ENCODE data around the gene FARS2.
"Not testable (repeated sequence)": the region's sequence is repeated elsewhere in the genome, so short reads cannot be mapped to it uniquely, and the experiment has no call there.

FARS2 gene

DNA sequence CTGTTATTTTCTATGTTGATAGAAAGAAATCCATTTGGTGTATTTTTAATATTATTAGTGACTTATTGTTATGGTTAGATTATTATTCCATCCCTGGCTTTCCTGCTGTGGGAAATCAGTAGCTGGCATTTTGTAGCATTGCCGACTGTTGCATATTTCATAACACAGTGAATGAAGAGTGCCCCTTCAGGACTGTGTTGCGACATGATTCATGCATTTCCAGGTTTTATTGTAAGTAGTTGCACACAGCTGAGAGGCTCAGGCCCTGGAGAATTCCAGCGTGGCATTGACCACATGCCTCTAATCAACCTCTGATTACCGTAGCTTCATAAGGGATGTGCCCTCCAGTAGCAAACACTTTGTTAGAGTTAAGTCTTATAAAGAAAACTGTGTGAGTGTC lies 263.9 kb downstream of the FARS2 start:
- DNase-seq (ENCODE audit: low read depth in 2 of 3, low spot score in 2 of 3): no peak

DNA sequence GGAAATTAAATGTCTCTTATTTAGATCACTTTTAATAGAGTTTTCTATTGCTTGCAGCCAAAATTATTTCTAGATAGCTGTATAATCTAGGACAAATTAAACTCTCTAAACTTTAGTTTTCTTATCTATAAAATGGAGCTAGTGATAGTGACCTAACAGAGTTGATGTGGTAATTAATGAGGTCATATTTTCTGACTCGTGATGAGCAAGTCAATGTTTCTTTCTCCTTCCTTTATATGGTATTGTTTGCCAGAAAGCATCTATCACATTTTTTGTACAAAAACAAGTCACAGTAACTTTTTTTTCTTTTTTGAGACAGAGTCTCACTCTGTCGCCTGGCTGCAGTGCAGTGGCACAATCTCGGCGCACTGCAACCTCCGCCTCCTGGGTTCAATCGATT lies 267.7 kb downstream of the FARS2 start:
- DNase-seq (ENCODE audit: low read depth in 2 of 3, low spot score in 2 of 3): no peak

DNA sequence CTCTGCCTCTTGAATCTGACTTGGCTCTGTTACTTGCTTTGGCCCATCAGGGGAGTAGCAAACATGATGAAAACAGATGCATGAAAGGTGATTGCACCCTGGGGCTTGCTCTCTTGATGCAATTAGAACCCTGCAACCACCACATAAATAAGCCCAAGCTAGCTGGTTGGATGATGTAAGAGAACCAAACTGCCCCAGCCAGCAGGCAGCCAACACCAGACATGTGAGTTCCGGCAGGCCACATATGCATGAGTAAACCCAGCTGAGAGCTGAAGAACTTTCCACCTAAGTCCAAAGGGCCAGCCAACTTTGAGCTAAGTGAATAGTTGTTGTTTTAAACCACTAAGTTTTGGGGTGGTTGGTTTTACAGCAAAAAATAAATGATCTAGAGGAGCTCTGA lies 268.4 kb downstream of the FARS2 start:
- DNase-seq (ENCODE audit: low read depth in 2 of 3, low spot score in 2 of 3): no peak

DNA sequence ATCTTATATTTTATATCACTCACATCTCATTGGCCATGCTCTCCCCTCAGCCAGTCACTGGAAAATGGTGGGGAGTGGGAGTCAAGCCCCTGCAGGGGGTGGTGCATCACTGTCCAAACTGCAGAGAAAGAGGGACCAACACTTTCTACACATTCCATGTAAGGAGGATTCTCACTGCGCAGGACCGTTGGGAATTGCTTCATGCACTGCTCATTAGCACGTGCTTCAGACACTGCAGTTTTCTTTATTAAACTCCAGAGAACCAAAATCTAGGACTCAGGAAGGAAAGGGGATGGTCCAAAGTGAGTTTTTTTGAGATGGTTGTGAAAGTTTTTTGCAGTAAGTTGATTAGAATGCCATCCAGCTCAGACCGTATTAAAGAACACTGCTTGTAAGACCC lies 269.8 kb downstream of the FARS2 start:
- DNase-seq (ENCODE audit: low read depth in 2 of 3, low spot score in 2 of 3): no peak

DNA sequence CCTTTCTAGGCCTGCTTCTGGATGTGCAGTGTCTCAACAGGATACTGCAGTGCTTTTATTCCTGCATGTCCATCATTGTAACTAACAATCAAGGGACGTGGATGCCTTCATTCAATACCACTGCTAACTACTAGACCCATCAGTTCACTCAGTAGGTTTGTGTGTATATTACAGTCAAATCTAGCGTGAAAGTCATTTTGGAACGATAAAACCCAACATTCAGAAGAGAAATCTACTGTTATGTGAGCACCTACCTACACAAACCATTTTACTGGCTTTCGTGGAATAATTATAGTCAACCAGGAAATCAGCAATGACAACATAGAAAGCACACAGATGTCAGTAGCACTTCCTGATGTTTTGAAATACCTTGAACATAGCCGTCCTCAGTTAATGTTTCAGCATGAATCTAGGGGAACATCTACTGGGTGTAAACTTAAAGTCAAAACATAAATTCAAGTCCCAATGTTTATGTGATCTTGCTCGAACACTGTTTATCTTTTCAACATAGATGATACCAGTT lies 270.6 kb downstream of the FARS2 start:
- no peak for DNase-seq (ENCODE audit: low read depth in 2 of 3, low spot score in 2 of 3)

DNA sequence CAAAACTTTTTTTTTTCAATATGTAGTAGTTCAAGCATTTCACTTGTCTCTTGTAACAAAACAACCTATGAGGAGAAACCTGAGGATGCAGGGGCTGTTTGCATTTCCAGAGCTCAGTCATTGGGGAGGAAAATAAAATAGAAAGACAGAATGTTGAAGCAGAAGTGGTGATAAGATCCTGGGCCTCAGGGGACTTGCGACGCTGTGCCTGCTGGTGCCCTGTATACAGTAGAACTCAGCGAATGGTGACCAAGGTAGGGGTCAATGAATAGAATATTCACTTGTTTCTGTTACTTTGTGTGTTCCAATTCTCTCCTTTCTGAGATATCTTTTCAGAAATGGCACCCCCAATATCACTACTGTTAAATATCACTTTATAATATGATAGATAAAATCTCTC lies 271.6 kb downstream of the FARS2 start:
- DNase-seq (ENCODE audit: low read depth in 2 of 3, low spot score in 2 of 3): no peak

DNA sequence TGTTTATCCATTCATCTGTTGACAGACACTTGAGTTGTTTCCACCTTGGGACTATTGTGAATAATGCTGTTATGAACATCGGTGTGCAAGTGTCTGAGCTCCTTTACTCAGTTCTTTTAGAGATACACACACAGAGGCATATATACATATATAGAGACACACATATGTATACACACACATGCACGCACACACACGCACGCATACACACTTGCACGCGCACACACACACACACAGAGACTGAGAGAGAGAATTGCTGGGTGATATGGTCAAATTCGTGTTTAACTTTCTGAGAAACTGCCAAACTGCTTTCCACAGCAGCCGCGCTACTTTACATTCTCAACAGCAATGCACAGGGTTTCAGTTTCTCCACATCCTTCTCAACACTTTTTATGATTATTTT lies 273.3 kb downstream of the FARS2 start:
- DNase-seq (ENCODE audit: low read depth in 2 of 3, low spot score in 2 of 3): no peak

DNA sequence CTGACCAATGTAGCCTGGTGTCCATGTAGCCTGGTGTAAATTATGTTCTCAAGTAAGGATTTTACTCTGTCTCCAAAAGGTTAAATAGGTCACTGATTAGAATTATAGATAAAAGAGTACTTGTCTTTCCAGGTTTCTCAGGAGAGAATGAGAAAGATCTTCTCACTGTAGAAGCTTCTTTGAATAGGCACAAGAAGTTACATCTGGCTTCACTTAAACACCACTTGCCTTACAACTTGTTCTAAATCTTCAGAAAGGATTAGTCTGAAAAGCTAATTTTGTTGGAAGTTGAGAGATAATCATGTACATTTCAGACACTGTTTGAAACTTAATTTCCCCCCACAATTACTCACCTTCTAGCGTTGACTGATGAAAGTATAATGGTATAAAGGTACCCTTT lies 275.3 kb downstream of the FARS2 start:
- no peak for DNase-seq (ENCODE audit: low read depth in 2 of 3, low spot score in 2 of 3)

DNA sequence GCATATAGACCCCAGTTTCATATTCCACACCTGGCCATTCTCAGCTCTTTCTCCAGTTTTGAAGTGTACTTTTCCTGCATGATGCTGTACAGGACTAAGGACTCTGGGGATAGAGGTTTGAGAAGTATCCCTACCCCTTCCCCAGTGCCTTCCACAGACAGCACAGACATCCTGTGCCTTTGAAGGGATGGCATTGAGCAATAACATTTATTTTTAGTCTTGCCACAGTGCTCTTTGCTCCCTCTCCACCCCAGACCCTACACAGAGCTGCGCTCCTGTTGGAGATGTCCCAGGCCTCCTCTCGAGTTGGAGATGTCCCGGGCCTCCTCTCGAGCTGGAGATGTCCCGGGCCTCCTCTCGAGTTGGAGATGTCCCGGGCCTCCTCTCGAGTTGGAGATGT lies 275.8 kb downstream of the FARS2 start:
- DNase-seq (ENCODE audit: low read depth in 2 of 3, low spot score in 2 of 3): no peak

DNA sequence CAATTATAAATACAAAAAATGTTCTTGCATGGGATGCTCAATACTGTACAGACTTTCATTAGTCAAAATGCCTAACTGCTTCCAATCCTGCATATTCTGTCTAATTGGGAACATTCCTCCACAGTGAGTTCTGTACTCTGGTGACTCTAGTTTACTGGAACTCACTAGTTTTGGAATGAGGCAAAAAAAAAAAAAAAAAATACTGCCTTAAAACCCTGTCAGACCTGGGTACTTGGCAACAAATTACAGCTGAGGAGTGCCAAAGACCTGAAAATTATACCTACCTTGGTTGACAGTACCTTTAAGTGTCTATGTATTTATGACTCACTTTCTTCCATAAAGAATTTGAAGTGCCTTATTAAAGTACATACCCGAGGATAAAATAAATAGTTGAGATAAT lies 276.7 kb downstream of the FARS2 start:
- DNase-seq (ENCODE audit: low read depth in 2 of 3, low spot score in 2 of 3): no peak

DNA sequence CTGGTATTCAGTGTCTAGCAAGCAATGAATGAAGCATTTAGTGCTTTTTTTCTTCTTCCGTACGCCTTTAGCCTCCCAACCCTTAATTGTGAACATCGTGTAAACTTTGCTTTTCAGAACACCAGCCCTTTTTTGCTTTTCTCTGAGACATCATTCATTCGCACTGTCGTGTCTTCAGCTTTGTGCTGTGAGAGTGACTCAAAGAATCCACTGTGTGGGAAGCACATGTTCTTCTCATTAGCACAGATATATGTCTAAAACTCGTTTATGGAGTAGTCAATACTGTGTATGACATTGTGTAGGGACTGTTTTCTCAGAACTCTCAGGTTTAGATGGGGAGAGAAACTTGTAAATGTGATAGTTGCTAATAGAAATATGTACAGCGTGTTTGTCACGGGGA lies 279.1 kb downstream of the FARS2 start:
- DNase-seq (ENCODE audit: low read depth in 2 of 3, low spot score in 2 of 3): no peak

DNA sequence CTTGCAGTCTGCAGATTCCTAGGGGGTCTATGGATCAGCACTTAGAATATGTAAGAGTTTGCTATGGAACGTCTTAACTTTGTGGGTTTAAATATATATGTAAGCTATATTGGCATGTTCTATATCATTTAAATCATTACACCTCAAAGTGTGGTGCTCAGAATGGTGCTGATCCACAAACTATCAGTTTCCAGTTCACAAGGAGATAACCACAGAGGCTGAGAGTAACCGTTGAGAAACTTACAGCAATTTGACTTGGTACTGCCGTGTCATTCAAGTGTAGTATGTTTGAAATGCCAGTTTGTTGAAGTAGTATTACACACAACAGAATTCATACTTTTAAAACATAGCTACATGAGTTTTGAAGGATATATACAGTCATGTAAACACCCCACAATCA lies 279.7 kb downstream of the FARS2 start:
- DNase-seq (ENCODE audit: low read depth in 2 of 3, low spot score in 2 of 3): no peak

DNA sequence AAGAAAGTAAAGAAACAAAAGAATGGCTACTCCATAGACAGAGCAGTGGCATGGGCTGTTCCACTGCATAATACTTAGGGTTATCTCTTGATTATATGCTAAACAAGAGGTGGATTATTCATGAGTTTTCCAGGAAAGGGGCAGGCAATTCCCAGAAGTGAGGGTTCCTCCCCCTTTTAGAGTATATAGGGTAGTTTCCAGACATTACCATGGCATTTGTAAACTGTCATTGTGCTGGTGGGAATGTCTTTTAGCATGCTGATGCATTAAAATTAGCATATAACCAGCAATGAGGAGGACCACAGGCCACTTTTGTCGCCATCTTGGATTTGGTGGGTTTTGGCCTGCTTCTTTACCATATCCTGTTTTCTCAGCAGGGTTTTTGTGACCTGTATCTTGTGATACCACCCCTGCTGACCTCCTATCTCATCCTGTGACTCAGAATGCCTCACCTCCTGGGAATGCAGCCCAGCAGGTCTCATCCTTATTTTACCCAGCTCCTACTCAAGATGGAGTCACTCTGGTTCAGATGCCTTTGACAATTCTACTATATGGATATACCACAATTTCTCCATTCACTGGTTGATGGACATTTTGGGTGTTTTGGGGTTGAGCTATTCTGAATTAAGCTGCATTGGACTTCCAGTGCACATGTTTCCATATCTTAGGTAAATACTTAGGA lies 280.6 kb downstream of the FARS2 start:
- DNase-seq (ENCODE audit: low read depth in 2 of 3, low spot score in 2 of 3): no peak

DNA sequence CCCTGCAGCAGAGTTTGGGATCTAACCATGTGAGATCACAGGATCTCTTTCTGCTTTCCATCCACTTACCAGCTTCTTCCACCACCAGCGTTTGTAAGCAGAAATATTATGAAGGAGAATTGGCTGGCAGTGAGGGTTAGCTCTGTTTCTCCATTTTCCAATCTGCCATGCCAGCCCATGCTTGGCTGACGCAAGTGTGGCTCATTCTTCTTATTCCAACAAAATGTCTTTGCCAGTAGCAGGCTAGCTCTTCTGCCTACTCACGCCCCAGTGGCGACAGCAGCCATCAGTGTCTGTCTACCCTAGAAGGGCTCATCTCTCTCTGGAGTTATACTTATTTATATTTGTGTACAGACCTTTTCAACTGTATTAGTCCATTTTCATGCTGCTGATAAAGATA lies 286.2 kb downstream of the FARS2 start:
- no peak for DNase-seq (ENCODE audit: low read depth in 2 of 3, low spot score in 2 of 3)

DNA sequence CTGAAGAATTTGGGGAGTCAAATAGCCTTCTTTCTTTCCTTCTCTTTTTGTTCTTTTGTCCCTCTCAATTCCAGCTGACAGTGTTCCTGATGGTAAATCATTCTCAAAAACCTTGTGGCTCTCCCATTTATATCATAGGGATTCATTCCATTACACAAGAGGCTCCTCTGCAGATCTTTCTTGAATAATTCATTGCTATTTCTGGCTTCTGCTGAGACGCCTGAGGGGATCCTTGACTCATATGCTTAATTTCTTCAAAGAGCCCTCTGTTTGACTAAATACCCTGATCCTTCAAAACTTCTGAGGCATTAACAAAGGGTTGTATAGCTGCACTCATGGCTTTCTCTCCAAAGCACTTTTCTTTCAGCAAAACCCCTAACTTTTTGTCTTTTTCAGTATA lies 289.3 kb downstream of the FARS2 start:
- DNase-seq (ENCODE audit: low read depth in 2 of 3, low spot score in 2 of 3): no peak

DNA sequence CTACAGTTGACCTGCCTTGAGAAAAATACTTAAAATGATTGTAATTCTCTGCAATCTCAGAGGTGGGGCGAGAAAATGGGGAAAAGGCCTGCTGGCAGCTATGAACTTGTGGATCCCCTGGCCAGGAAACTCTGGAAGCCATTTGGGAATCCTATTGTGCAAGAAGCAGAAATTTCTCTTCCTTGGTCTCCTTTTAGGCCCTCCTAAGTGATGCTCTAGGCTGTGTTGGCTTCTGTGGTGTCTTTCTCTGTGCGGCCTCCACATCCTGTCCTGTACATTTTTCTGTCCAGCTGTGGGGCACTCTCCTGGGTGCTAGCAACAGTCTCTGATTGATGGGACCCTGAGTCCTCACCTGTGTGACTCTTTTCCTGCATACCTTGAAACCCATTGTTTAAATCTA lies 290.9 kb downstream of the FARS2 start:
- no peak for DNase-seq (ENCODE audit: low read depth in 2 of 3, low spot score in 2 of 3)

DNA sequence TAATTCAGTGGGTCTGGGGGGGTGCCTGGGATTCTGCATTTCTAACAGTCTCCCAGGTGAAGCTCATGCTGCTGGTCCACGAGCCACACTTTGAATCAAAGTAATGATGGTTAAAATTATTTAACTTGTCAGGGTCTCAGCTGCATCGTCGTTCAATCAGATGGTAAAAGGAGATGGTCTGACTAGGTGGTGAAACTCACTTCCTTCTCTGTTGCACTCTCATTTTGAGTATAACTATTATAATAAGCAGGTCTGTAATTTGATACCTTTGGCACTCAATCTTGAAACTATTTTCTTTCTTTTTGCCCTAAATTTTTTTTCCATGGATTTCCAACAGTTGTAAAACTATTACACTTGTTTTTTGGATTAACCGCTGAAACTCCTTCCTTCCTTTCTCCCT lies 292.5 kb downstream of the FARS2 start:
- DNase-seq (ENCODE audit: low read depth in 2 of 3, low spot score in 2 of 3): no peak

DNA sequence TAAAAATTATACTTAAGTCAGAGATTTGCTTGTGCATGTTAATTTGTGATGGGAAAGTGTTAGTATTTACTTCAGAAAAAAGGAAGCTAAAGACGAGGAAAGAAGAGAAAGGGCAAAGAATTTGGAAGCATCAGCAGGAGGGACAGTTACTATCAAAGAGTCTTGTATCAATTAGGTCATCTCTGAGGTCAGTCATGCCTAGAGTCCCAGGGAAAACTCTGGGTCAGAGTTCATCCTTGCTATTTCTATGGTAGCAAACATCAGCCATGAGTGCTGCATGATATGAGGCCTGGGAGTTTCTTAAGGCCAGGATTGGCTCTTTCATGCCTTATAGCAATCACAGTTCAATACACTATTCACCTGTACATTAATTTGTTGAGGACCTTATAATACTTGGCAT lies 292.9 kb downstream of the FARS2 start:
- DNase-seq (ENCODE audit: low read depth in 2 of 3, low spot score in 2 of 3): no peak

DNA sequence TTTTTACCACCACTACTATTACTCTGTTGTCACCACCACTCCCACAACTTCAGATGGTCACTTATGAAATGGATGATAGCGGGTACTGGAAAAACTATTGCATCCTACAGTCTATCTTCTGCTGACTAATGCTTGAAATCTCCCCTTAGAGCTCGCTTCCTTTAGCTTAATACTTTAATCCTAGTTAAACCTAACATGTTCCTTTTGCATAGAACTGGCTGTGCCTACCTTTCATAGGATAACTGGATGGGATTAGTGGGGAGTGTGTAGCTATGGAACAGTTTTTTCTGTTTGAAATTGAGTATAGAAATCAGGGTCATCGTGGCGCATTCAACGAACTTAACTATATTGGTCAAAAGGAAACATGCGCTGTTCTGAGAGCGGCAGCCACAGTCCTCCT lies 294.7 kb downstream of the FARS2 start:
- DNase-seq (ENCODE audit: low read depth in 2 of 3, low spot score in 2 of 3): no peak

DNA sequence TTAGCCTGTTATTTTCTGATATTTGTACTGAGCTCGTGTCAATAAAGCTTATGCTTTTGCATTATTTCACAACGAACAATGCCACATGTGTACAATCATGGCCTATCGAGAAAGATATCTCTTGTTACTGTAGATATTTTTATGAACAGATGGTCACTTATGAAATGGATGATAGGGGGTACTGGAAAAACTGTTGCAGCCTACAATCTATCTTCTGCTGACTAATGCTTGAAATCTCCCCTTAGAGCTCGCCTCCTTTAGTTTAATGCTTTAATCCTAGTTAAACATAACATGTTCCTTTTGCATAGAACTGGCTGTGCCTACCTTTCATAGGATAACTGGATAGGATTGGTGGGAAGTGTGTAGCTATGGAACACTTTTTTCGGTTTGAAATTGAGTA lies 296.2 kb downstream of the FARS2 start:
- DNase-seq (ENCODE audit: low read depth in 2 of 3, low spot score in 2 of 3): no peak

DNA sequence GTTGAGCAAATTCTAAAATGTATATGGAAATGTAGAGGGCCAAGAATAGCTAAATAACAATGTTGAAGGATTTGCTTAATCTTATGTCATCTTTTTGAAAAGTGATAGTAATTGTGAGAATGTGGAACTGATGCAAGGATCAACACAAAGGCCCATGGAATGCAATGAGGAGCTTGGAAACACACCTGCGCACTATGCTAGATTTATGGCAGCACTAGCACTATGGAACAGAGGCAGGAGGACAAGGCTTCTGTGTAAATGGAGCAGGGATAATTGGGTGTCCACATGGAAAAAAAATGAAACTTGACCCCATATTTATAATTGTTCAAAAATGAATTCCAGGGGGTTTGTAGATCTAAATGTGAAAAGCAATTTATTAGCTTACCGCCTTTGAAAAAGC lies 298.3 kb downstream of the FARS2 start:
- no peak for DNase-seq (ENCODE audit: low read depth in 2 of 3, low spot score in 2 of 3)

DNA sequence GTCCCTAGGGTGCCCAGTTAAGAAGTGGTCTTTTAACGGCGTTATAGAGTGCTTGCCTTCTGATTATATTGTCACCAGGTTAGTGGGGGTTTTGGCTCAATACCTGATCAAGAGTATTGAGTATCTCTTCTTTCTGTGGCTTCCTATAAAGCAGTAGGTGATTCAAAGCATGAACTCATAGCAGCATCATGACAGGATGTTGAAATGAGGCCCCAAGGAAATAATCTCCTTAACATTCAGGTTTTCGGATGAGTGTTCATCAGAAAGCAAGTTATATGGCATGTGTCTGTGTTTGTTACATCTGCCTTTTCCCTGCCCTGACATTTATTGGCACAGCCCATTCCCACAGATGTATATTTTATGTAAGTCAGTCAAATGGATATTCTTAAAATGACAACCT lies 301.0 kb downstream of the FARS2 start:
- DNase-seq (ENCODE audit: low read depth in 2 of 3, low spot score in 2 of 3): no peak

DNA sequence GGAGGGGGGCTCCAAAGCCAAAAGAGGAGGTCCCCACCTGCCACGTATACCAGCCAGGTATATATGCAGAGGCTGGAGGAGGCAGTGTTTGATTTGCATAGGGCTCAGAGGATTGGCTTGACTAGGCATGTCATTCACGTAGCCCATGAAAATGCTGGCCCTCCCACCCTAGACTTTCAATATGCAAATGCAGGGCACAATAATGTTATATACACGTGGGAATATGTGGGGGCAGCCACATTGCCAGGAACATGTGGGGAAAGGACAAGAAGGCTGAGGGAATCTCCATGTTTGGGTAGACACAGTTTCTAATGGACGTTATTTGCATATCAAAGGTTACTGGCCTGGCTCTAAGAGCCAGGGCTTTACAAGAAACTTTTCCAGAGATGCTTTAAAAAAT lies 301.8 kb downstream of the FARS2 start:
- DNase-seq (ENCODE audit: low read depth in 2 of 3, low spot score in 2 of 3): no peak

DNA sequence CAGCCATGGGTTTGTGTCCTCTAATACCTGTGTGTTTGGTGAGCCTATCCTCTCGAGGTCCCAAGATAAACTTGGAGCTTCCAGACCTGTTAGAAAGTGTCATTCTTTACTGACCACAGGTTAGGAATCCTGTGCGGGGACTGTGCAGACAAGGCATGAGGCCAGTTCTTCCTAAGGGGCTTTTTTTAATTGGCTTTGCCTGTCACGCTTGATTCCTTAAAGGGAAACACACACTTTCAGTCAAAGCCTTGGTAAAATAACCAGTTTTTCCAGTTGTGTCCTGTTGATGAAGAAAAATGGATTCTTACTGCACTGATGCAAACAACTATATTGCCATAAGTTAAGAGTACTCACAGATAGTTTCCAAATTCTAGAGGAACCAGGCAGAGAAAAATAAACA lies 303.4 kb downstream of the FARS2 start:
- DNase-seq (ENCODE audit: low read depth in 2 of 3, low spot score in 2 of 3): not testable (repeated sequence)

Data from activated CD8-positive, alpha-beta memory T cell treated with anti-CD3 and anti-CD28 coated beads for 48 hours (primary cell).